NCI-H2196 treated with DMSO at 0.1 percent for 48 hours (cell line): ENCODE results near the gene FTO.
"Not testable (repeated sequence)": the region's sequence is repeated elsewhere in the genome, so short reads cannot be mapped to it uniquely, and the experiment has no call there.

Experiments used
- DNase-seq: peaks from one replicate; lab custom pipeline; 2025; ENCODE audit not compliant: unreplicated experiment; lab: John Stamatoyannopoulos, UW

FTO gene

DNA sequence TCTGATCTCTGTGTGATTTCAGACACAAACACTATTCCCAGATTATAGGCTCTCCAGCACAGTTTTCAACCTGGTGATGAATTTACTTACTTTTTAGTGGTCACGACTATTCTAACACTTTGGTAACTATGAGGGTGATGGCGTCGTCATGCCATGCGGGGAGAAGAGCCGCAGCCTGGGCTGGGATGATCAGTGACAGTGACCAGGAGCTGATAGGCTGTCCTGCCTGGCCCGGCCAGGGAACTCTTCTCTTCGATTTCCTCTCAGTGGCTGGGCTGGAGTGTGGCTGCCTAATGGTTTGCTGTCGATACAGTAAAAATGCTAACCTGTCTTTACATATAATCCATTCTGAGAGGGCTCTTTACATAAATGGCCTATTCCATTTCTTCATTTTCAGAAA lies 469.5 kb downstream of the FTO start:
- no peak for DNase-seq

DNA sequence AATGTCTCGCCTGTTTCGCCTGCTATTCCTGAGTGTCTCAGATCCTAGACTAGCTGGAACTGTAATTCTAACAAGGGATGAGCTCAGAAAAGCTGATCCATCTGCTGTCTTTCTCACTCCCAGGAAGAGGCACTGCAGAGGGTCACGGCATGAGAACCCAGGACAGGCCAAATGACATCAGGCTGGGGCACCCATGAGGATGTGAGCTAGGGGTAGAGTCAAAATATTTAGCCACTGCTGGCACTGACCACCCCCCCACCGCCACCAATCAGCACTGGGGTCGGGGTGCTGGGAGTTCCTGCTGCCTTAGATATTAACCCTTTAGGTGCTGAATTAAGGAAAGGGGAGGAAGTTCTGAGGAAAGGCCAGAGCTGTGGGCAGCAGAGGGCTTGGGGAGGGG lies 470.2 kb downstream of the FTO start:
- no peak for DNase-seq

DNA sequence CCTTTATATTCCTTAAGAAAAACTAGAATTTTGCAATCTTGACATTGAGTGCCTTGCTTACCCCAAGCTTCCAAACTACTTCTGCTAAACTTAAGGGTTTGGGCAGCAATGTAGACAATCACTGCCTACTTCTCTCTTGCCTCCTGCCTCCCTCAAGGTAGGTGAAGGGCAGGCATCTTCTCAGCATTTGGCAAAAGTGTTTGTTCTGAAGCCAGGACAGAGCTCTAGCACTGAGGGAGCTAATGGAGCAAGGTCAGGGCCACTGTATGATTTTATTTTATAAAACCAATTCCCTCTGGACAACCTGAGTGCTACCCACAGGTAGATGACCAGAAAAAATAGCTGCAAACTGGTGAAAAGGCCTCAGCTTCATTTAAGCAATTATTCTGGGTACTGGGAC lies 470.8 kb downstream of the FTO start:
- DNase-seq: no peak

DNA sequence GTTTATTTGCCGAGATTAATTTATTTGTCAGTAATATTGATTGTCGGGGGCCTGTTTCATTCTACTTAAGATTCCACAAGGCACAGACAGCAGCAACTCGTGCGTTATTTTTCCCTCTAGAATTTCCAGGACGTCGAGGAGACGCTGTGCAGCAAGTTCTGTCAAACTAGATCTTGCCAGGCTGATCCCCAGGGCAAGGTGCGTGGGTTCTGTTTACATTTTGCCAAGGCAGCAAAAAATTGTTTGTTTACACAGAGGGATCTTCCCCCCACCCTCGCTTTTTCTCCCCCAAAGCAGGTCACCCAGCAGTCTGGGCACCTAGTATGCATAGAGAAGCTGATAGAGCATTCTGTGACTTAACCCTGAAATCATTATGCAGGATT lies 471.2 kb downstream of the FTO start:
- no peak for DNase-seq

DNA sequence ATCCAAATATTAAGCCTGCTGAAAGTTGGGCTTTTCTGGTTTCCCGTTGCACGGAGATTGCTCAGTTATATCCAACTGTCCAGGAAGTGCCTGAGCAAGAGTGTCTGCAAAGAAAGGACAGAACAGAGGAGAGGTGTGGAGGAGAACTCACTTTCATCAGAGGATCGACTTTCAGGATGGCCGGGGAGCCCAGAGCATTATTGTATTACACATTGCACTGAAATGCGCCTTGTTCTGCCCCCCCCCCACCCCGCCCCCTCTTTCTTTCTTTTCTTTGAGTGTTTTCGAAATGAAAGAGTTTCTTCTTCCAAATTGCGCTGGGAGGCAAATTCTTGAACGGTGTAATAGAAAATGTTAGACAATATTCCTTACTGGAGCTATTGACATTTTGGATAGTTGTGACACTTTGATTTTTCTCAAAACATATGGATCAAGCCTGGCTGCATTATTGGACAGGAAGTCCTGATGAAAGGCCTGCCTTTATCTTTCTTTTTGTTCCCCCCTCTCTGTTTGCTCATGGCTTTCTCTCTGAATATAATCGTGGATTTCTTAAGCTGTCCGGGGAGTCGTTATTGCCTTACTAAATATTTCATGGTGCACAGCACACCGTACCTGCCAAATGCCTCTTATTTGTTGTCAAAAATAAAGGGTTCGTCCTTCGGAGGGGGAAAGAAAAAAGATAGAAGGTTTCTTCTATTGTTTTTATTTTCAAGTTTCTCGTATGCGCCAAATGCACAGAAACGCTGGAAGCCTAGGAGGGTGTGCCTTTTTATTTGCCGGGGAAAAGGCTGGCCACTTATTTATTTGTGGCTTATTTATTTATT lies 471.8 kb downstream of the FTO start:
- no peak for DNase-seq

DNA sequence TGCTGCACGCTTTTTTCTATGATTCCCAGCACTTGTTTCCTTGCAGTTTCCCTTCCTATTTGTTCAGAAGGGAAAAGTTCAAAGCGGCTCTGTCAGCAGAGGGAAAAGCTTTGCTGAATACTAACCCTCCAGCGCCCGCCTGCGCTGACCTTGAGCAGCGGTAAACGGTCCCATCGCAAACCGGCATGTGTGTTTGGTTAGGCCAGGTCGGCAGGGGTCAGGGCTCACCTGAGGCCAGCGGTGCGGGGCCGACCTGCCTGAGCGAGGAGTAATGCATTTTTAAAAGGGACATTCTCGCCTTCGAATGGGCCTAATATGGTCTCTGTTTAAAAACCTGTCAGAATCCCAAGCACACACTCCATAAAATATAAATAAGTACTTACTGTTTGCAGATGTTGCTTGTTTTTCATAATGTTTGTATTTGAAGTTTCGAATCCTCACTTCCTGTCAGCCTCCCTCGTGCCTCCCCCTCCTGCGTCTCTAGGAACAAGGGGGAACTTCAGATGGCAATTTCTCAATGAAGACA lies 472.5 kb downstream of the FTO start:
- no peak for DNase-seq

DNA sequence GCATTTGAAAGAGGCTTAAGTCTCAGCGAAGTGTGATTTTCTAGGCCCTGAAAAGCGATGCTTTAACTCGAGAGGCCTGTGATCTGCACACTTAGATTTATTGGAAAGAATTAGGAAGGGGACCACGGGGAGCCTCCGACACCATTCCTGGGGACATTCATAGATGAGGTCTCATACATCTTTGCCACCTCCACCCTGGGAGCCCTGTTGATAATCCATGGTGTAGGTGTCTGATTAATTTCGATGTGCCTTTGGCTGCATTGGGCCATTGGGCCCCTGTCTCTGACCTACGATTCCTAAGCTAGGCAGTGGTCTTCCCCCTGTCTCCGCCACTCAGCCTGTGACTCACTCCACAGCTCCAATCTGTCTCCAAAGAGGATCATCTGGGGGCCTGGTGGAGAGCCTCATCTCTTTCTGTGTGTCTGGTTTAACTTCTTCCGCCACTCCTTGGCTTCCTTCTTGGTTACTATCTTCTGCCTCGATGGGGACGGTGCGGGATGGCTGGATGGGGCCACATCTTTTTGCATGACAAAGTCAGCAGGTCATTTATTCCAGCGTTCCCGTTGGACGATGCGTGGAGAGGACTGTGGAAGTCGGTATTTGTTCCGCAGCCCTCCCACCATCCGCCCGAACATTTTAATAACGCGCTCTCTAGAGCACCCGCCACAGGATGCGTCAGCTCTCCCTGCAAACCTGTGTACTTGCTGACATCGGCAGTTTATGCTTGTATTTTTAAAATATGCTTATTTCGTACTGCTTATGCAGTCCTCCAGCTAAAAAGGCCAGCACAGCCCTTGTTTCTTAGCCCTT lies 473.3 kb downstream of the FTO start:
- DNase-seq: no peak

DNA sequence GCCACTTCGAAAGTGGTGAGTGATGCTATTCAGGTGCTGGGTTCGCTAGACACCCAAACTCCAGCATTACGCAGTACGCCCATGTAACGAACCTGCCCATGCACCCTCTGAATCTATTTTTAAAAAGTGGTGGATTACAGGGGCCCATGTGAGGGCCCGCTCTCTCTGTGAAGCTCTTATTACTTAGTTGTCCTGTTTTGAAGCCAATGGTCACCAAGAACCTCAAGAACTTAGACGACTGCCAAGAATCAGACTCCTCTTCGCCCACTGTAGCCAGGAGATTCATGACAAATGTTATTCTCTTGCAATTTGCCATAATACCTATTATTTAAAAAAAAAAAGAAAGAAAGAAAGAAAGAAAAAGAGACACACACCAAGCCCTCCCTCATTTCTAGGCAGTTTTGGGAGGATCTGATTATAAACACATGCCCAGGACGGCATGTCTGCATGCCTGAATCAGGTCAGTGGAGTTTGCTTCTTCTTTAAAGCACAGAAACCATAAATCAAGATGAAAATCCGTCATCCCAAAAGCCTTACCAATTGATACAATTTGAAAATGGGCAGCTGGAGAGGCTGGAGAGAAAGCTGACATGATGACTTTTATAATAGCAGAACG lies 474.0 kb downstream of the FTO start:
- no peak for DNase-seq

DNA sequence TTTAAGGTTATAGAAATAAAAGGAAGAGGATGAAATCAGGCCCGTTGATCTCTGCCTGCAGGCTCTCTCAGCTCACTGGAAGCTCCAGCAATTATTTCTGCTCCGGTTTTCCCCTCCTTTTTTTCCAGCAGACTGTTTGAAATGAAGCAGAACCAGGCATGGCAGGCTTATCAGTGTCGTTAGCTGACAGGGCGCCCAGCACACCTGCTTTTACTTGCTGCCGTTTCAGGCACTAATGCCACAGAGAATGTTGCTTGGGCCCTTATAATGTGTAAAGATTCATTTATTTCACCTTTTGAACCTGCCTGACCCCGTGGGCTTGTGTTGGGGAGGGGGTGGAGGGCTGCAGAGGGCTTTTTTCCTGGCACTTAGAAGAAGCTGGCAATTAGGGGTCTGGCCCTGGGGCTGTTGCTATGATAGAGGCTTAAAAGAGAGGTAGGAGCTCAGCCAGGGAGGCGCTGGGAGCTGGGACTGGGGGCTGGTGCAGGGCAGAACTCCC lies 474.6 kb downstream of the FTO start:
- peak; percentile 8 for DNase-seq

DNA sequence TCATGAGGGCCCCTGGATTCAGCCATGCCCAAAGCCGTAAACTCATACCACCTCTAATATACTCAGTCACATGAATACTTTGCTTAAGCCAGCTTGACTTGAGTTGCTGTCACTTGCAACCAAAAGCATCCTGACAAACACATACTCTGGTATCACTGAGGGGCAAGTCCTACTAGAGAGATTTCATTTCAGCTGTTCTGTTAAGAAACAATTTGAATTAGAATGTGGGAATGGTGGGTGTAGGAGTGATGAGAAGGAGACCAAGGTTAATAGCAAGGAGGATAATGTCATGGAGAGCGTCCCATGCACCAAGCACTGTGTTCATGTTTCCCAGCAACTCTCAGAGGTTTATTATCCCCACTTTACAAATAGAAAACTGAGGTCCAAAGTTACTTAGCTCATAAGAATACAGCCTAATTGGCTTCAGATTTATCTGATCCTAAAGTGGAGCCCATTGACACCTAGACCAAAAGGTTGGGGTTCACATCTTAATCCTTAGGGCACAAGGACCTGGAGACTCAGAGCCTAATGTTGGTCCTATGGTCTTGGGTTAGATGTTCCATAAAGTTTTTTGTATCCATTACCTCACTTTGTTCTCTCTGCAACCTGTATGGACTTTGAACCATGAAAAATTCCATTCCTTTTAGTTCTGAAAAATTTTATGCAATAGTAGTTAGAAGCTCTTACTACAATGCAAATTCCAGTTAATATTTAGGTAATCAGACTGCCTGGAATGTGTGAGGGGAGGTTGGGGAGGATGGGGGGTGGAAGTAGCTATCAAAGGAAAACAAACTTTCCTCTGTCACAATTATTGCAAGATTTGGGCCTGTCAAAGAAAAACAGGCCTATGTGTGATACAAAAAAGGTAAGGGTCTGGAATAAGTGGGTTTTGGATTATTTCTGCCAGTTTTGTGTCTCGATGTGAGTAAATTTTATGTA lies 476.7 kb downstream of the FTO start:
- DNase-seq: no peak

DNA sequence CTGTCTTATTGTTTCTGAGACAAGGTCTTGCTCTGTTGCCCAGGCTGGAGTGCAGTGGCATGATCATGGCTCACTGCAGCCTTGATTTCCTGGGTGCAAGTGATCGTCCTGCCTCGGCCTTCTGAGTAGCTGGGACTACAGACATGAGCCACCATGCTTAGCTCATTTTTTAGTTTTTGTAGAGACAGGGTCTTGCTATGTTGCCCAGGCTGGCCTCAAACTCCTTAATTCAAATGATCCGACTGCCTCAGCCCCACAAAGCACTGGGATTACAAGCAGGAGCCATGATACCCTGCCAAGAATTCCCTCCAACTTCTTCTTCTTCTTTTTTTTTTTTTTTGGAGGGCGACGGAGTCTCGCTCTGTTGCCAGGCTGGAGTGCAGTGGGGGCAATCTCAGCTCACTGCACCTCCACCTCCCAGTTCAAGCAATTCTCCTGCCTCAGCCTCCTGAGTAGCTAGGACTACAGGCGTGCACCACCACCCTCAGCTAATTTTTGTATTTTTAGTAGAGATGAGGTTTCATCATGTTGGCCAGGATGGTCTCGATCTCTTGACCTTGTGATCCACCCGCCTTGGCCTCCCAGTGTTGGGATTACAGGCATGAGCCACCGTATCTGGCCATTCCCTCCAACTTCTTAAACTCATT lies 477.9 kb downstream of the FTO start:
- not testable (repeated sequence) for DNase-seq

DNA sequence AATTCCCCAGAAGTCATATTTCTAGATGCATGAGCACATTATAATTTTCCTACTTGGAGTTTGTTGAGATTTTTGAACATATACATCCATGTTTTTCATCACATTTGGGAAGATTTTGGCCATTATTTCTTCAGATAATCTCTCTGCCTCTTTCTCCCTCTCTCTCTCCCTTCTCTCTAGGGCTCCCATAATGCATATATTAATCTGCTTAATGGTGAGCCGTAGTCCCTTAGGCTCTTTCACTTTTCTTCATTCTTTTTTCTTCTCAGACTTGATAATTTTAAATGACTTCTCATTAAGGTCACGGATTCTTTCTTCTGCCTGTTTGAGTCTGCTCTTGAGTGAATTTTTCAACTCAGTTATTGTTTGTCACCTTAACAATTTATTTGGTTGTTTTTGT lies 481.1 kb downstream of the FTO start:
- DNase-seq: no peak

DNA sequence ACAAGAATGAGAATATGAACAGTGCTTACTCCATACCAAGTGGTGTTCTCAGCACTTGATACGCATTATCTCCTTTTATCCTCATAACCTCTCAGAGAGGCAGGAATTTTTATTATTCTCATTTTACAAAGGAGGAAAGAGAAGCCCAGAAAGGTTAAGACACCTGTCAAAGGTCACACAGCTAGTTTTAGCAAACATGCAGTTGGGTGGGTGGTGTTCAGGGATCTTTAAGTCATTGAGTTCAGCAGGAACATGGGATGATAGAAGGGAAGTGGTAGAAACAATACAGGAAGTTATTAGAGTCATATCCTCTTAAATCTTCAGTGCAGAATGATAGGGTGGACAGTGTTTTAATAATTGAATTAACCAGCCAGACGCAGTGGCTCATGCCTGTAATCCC lies 487.2 kb downstream of the FTO start:
- no peak for DNase-seq

DNA sequence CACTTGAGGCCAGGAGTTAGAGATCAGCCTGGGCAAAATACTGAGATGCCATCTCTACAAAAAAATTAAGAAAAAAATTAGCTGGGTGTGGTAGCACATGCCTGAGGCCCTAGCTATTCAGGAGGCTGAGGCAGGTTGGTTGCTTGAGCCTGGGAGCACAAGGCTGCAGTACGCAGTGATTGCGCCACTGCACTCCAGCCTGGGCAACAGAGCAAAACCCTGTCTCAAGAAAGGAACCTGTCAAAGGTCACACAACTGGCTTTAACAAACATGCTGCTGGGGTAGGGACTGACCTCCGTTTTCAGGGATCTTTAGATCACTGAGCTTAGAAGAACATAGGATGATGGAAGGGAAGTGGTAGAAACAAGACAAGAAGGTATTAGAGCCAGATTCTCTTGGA lies 487.6 kb downstream of the FTO start:
- no peak for DNase-seq

DNA sequence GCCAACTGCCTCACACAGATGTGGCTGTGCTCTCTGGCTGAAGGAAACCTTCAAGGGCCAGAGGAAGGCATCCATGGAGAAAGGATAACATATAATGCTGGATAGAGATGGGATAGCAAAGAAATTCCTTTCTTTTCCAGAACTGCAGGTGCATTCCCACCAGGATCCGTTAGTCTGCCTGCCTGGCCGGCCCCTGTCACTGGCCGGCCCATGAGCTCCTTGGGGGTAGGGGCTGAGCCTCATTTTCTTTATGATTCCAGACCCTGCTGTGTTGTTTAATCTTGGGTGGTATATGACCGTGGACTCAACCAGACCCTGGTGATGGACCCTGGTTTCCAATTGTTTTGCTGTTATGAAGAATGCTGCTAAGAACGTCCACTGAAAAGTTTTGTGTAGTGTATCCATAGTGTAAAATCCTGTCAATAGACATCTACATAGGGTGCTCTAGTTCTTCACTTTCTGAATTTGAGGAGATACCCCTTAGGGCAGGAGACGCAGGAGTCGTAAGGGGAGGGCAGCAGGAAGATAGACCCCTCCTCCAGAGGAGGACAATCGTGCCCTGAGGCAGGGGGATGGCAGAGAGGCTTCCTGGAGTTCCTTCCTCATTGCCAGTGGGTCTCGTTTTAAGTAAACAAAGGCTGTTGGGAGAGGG lies 489.2 kb downstream of the FTO start:
- DNase-seq: no peak

DNA sequence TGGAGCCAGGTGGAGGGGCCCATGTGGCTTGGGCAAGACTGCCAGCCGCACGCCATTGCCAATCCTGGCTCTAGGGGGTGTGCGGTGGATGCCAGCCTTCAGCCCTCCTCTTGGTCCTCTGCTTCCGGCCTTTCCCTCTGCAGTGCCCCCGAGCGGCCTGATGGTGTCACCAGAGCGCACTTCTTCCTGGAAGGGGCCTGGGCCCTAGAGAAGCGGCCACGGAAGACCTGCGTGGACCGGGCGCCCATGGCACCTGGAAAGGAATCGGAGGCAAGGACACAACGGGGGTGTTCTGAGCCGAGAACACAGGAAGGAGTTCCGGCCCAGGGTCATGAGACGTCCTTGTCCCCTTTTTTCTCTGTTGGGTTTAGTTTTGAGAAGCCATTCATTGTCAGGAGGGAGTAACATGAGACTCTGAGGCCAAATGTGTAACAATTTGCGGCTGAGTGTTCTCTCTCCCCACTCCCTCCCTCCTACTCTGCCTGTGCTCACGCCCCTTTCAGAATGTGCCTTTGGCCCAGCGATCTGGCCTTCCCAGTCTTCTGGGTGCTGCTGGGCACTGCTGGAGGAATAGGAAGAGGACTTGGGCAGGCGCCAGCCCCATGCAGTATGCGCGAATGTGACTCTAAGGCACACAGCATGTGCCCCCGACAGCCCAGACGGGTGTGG lies 489.8 kb downstream of the FTO start:
- DNase-seq: peak; percentile 16

DNA sequence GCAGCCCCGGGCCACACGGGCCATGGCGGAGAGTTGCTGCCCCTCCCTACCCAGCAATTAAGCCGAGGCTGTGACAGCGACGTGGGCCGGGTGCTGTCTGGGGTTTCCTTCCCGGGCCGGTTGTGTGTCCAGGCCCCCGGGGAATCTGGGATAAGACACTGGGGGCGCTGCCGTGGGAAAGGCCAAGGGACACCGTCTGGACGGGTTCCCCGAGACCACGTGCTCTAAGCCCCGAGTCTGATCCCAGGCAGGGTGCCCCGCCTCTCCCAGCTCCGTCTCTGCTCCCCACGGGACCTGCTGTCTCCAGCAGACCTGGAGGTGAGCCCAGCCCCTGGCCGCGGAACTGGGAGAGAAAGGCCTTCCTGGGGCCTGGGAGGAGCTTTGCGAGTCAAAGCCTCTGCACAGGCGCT lies 490.4 kb downstream of the FTO start:
- no peak for DNase-seq

DNA sequence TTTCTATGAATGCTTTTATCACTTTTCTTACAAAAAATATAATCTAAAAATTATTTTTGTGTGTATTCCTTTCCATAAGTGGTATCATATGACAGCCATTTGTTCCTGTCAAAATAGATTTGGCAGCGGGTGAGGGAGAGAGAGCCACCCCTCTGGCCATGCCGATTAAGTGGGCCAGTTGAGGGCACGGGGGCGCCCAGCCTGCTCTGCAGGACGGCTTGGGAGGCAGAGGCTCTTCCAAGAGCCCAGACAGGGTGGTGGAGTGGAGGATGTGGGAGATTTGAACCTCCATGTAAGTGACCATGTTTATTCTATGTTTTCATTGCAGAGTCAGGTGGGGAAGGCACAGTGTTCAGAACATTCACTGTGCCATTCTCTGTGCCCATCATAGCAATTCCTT lies 493.8 kb downstream of the FTO start:
- no peak for DNase-seq
